KMS-11 (cell line): ENCODE measurements around the gene MOV10.
A peak's percentile ranks its signal among the peaks of the same experiment; 100 is the strongest.

Experiments
- H2AFZ ChIP-seq: fragments of 200-600 bp; sonication (generic); 2 replicates; pipeline ENCODE4 v1.6.1; 2016; ENCODE audit warnings: antibody characterized with exemption, mixed run types, low read depth
- H3K27ac ChIP-seq: fragments of 200-600 bp; sonication (generic); 2 replicates; pipeline ENCODE4 v1.6.1; 2016; ENCODE audit warnings: mild to moderate bottlenecking, mixed run types
- H3K27me3 ChIP-seq: fragments of 200-600 bp; sonication (generic); 2 replicates; pipeline ENCODE4 v1.6.1; 2017; ENCODE audit warnings: mild to moderate bottlenecking, low read depth, mixed run types, moderate library complexity; ENCODE audit not compliant: insufficient read depth
- H3K36me3 ChIP-seq: fragments of 200-600 bp; sonication (generic); 2 replicates; pipeline ENCODE4 v1.6.1; 2017; ENCODE audit warnings: mild to moderate bottlenecking, mixed run types; ENCODE audit not compliant: insufficient read depth
- H3K4me1 ChIP-seq: fragments of 200-600 bp; sonication (generic); 2 replicates; pipeline ENCODE4 v1.6.1; 2016; ENCODE audit warnings: mild to moderate bottlenecking, low read depth, mixed run types; ENCODE audit not compliant: poor library complexity, severe bottlenecking
- H3K4me2 ChIP-seq: fragments of 200-600 bp; sonication (generic); 2 replicates; pipeline ENCODE4 v1.7.0; 2016; ENCODE audit warnings: mild to moderate bottlenecking, mixed run types
- H3K4me3 ChIP-seq: fragments of 200-600 bp; sonication (generic); IDR thresholded peaks from 2 replicates; pipeline ENCODE4 v1.6.1; 2017; ENCODE audit warnings: low read depth, low read length, mixed read lengths; ENCODE audit not compliant: insufficient read depth
- H3K79me2 ChIP-seq: fragments of 200-600 bp; sonication (generic); 2 replicates; pipeline ENCODE4 v1.6.1; 2016; ENCODE audit warnings: low read depth, mixed run types; ENCODE audit not compliant: insufficient read depth
- H3K9ac ChIP-seq: fragments of 200-600 bp; sonication (generic); 2 replicates; pipeline ENCODE4 v1.6.1; 2016; ENCODE audit warnings: mild to moderate bottlenecking, mixed run types
- H4K20me1 ChIP-seq: fragments of 200-600 bp; sonication (generic); 2 replicates; pipeline ENCODE4 v1.6.1; 2016; ENCODE audit warnings: mild to moderate bottlenecking, mixed run types; ENCODE audit not compliant: insufficient read depth
- CTCF ChIP-seq: fragments of 200-600 bp; sonication (generic); conservative IDR thresholded peaks from 2 replicates; pipeline ENCODE4 v1.6.1; 2017; ENCODE audit warnings: low read depth, mild to moderate bottlenecking, antibody characterized with exemption, low read length, moderate library complexity, mixed read lengths

Gene MOV10

GRCh38 chr1:112712701-112713128 lies 38.3 kb downstream of the MOV10 start:
- no peaks in the 10 kb centered on the region for H3K36me3 ChIP-seq
- no peaks in the 10 kb centered on the region for H3K4me1 ChIP-seq
- peaks cover 3% of the 10 kb centered on the region; the same call in 1 of the 2 replicates for H3K27me3 ChIP-seq
- TF ChIP-seq CTCF, result no peak
- H3K4me2 ChIP-seq, result no peak overlapping the region
- H2AFZ ChIP-seq, result no peak overlapping the region
- no peak overlapping the region for H3K9ac ChIP-seq
- H3K4me3 ChIP-seq, result no peak overlapping the region
- no peaks in the 10 kb centered on the region for H4K20me1 ChIP-seq
- H3K79me2 ChIP-seq, result no peaks in the 10 kb centered on the region
- H3K27ac ChIP-seq, result no peak overlapping the region

GRCh38 chr1:112713466-112714312 lies 39.2 kb downstream of the MOV10 start:
- Histone ChIP-seq H3K79me2 (no peaks in the 10 kb centered on the region), H3K36me3 (no peaks in the 10 kb centered on the region), H3K4me3 (no peak overlapping the region), H2AFZ (peak overlapping the region; percentile 38; the same call in 1 of the 2 replicates), H3K9ac (no peak overlapping the region), H3K27me3 (peaks cover 3% of the 10 kb centered on the region), H3K4me2 (peak overlapping the region; percentile 36; the same call in 1 of the 2 replicates), H3K27ac (no peak overlapping the region), H3K4me1 (no peaks in the 10 kb centered on the region), H4K20me1 (no peaks in the 10 kb centered on the region)
- TF ChIP-seq CTCF, result no peak

GRCh38 chr1:112714313-112715263 lies 40.1 kb downstream of the MOV10 start:
- H3K79me2 ChIP-seq, result no peaks in the 10 kb centered on the region
- TF ChIP-seq CTCF, result no peak
- H4K20me1 ChIP-seq, result no peaks in the 10 kb centered on the region
- H3K27ac ChIP-seq, result no peak overlapping the region
- no peaks in the 10 kb centered on the region for H3K4me1 ChIP-seq
- peaks cover 3% of the 10 kb centered on the region for H3K27me3 ChIP-seq
- H2AFZ ChIP-seq, result peak overlapping the region; percentile 38
- no peak overlapping the region for H3K9ac ChIP-seq
- H3K36me3 ChIP-seq, result no peaks in the 10 kb centered on the region
- H3K4me3 ChIP-seq, result no peak overlapping the region
- peak overlapping the region; percentile 36 for H3K4me2 ChIP-seq

- Histone ChIP-seq H4K20me1 (no peaks in the 10 kb centered on the region), H3K27ac (no peak within 1 kb of the TSS)
Measured at GRCh38 chr1:112715264-112716053, 41.0 kb downstream of the MOV10 start, which contains the start of gene PPM1J. Gene PPM1J, minus strand, starts transcription at chr1:112715332. Its CDS starts 31 bp downstream, at chr1:112715301.

More at GRCh38 chr1:112715264-112716053, 41.0 kb downstream of the MOV10 start, which contains the start of gene PPM1J:
- Histone ChIP-seq H3K79me2 (no peaks in the 10 kb centered on the region), H3K4me3 (peak within 1 kb of the TSS; percentile 33), H3K27me3 (peaks cover 3% of the 10 kb centered on the region), H3K4me2 (peak within 1 kb of the TSS; percentile 84), H3K4me1 (no peaks in the 10 kb centered on the region), H3K9ac (no peak within 1 kb of the TSS), H3K36me3 (no peaks in the 10 kb centered on the region), H2AFZ (peak within 1 kb of the TSS; percentile 42)
- TF ChIP-seq CTCF, result no peak
